Panc1 (cell line): ENCODE data around the gene BAIAP2. TPM values are rescaled to one million over a fixed set of nuclear protein-coding genes. Genes with fewer than 3 reads are reported as not detected.
A peak's percentile ranks its signal among the peaks of the same experiment; 100 is the strongest.

Experiments used
- ATAC-seq: fragments of 200-7000 bp; cut with Tn5 transposase; 2 replicates; pipeline ENCODE4 v1.9.1; 2020; ENCODE audit warnings: mild to moderate bottlenecking, moderate library complexity
- BruUV-seq: library from RNA; stranded (reverse); fragments of 400-500 nt; replicated peaks from 2 replicates; lab custom pipeline; 2021; lab: Mats Ljungman, UMichigan
- CTCF ChIA-PET: fragments of 300-600 bp; sonication (Branson Sonifier 250); formaldehyde crosslinking; loops from one replicate; lab custom pipeline; 2022; ENCODE audit warnings: antibody characterized with exemption; lab: Charles Lee
- POLR2A ChIA-PET: fragments of 300-600 bp; sonication (Branson Sonifier 250); formaldehyde crosslinking; loops from one replicate; lab custom pipeline; 2022; ENCODE audit warnings: antibody characterized with exemption; lab: Charles Lee
- DNase-seq: peaks from one replicate; pipeline ENCODE4 v3.0.0-alpha.2; 2010; ENCODE audit warnings: low read depth, low spot score
- H3K27ac ChIP-seq: 2 replicates; pipeline ENCODE4 v1.5.1; 2011; ENCODE audit warnings: mild to moderate bottlenecking, low read length, inconsistent platforms
- H3K27me3 ChIP-seq: fragments of 200-500 bp; sonication (Bioruptor generic); 2 replicates; pipeline ENCODE4 v1.6.0; 2014; ENCODE audit warnings: low read length, inconsistent platforms; ENCODE audit not compliant: control insufficient read depth, insufficient read depth
- H3K36me3 ChIP-seq: fragments of 200-500 bp; sonication (Bioruptor generic); 2 replicates; pipeline ENCODE4 v1.5.1; 2014; ENCODE audit warnings: inconsistent platforms, mild to moderate bottlenecking, low read length, moderate library complexity; ENCODE audit not compliant: control insufficient read depth, insufficient read depth
- H3K4me1 ChIP-seq: 2 replicates; pipeline ENCODE4 v1.5.1; 2011; ENCODE audit warnings: inconsistent platforms, mild to moderate bottlenecking, low read length, moderate library complexity; ENCODE audit not compliant: control insufficient read depth, insufficient read depth
- H3K4me3 ChIP-seq, 2 experiments: 2 replicates each; pipeline ENCODE4 v1.5.1; 2011 to 2012; ENCODE audit warnings: low read depth in 2 of 2, low read length in 2 of 2, mild to moderate bottlenecking in 2 of 2, inconsistent platforms in 1 of 2, moderate library complexity in 1 of 2
- H3K9me3 ChIP-seq: fragments of 200-500 bp; sonication (Bioruptor generic); 2 replicates; pipeline ENCODE4 v1.5.1; 2014; ENCODE audit warnings: low read depth, mild to moderate bottlenecking, inconsistent platforms, low read length, moderate library complexity; ENCODE audit not compliant: control insufficient read depth, insufficient read depth
- POLR2AphosphoS5 ChIP-seq: IDR thresholded peaks from 2 replicates; pipeline ENCODE4 v1.6.1; 2012; ENCODE audit warnings: mild to moderate bottlenecking, low read depth, low read length, moderate library complexity
- SIN3A ChIP-seq: IDR thresholded peaks from 2 replicates; pipeline ENCODE4 v1.6.1; 2012; ENCODE audit warnings: low read depth, mild to moderate bottlenecking, low read length, moderate library complexity, borderline replicate concordance; ENCODE audit not compliant: insufficient read depth
- TCF7L2 ChIP-seq: IDR thresholded peaks from 2 replicates; pipeline ENCODE4 v1.6.1; 2011; ENCODE audit warnings: mild to moderate bottlenecking, low read depth, low read length, inconsistent platforms
- in situ Hi-C: cut with HindIII; loops from 2 replicates; pipeline ENCODE4 v1.10.0; 2016; ENCODE audit warnings: low sequenced_read_pairs, low pct_unique_long_range_greater_than_20kb
- intact Hi-C: fragments of 100-400 bp; cut with micrococcal nuclease; formaldehyde crosslinking; loops from one replicate; pipeline ENCODE4 v1.10.0; 2022; ENCODE audit not compliant: unreplicated experiment
- total RNA-seq: library from RNA; stranded (reverse); gene quantifications from one replicate; pipeline ENCODE4 v1.2.1, GENCODE V29; 2021; ENCODE audit not compliant: unreplicated experiment
- TF ChIP-seq, protein P1 (sequence below): fragments of 450-650 bp; IDR thresholded peaks from 2 replicates; pipeline ENCODE4 v1.5.1; 2017; ENCODE audit warnings: mild to moderate bottlenecking
- TF ChIP-seq, protein P2 (sequence below), 2 experiments: IDR thresholded peaks; 2 replicates each; pipeline ENCODE4 v1.6.1; 2011 to 2012; ENCODE audit warnings: low read depth in 2 of 2, control low read depth in 1 of 2, low read length in 1 of 2, mild to moderate bottlenecking in 1 of 2, moderate library complexity in 1 of 2; ENCODE audit not compliant: insufficient read depth in 1 of 2

BAIAP2 gene
- total RNA-seq, 1 experiment from 2014 or later = 125 TPM

DNA sequence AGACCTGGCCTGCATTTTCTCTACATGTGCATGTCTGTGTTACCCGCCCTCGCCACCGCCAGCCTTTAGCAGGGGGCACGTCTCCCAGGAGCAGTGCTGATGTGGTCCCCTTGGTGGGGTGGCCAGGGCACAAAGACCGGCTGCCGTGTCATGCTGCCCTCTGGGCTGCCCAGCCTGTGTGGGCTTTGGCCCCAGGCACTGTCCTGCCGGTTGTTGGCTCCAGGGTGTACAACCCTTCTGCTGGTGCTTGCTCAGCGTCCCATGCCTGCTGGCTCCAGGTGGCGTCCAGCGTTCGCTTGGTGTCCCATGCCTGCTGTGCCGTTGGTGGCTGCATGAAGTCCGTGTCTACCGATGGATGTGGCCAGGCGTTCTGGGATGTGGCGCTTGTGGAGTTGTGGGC, 4.1 kb downstream of the BAIAP2 start:
- peak overlapping the region; percentile 59 to 87; a peak in 3 of 4 replicates for H3K4me3 ChIP-seq
- no TSS peak for BruUV-seq

DNA sequence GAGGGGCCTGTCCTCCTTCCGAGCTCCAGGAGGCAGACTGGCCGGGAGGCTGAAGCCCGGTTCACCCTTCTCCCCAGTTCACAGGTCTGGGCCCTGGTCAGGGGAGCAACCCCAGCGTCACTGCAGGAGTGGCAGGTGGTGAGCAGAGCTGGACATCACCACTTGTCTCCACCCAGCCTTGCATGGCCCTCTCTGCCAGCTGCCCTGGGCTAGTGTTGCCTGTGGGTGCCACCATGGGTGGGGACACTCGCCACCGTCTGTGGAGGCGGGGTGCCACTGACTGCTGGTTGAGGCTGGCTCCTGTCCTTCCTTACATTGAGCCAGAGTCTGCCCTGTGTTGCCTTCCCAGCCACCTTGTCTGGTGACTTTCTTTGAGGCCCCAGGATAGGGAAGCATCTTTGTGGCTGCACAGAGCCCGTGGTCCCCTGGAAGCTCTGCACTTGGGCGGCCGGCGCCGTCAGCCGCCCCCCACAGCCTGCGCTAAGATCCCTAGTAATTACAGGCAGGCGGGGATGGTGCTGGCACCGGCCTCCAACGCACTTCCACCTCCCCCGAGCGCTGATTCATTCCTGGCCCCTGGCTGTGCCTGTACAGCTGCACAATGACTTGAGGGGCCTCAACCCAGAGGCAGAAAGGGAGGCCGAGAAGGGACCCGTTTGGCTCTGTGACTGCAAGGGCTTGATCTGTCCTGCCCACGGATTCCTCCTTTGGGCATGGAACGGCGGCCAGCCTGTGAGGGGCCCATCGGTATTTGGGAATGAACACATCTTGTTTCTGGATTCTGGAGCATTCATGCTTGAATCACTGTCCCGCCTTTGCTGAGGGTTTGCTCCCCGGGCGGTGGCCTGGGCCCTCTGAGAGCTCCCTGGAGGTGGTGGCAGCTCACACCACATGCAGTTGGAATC, 5.2 kb downstream of the BAIAP2 start:
- ChIA-PET POLR2A (interaction anchor here (1.0 kb wide), 1 partner anchor 9 kb away, joined by 6 read pairs; no protein-coding TSS in a partner anchor), CTCF (interaction anchor here (1.7 to 1.8 kb wide), 2 partner anchors 17 to 58 kb away, joined by 5 to 9 read pairs; no protein-coding TSS in a partner anchor)
- no TSS peak for BruUV-seq
- DNase-seq (no peak), ATAC-seq (peak; percentile 15)
- in situ Hi-C loops (no loop called here), intact Hi-C loops (loop anchor here (5.0 kb wide), 1 partner anchor 57 kb away; no protein-coding TSS in a partner anchor)
- peaks cover 79% of the 10 kb centered on the region for H3K4me1 ChIP-seq
- TF ChIP-seq TCF7L2 (no peak), POLR2AphosphoS5 (no peak), SIN3A (0 out of 2 replicates have a peak, but pooled peaks have one; percentile 25)
- H3K36me3 ChIP-seq = peaks cover 6% of the 10 kb centered on the region; the same call in 1 of the 2 replicates
- no peaks in the 10 kb centered on the region for H3K27me3 ChIP-seq
- H3K4me3 ChIP-seq = peak overlapping the region; percentile 7 to 29; a peak in 3 of 4 replicates
- H3K9me3 ChIP-seq = no peaks in the 10 kb centered on the region
- peak overlapping the region; percentile 99 for H3K27ac ChIP-seq

More for the DNA sequence above, 4.1 kb downstream of the BAIAP2 start:
- CTCF ChIA-PET = interaction anchor here (0.9 to 1.8 kb wide), 3 partner anchors 16 to 59 kb away, joined by 3 to 9 read pairs (median 5); no protein-coding TSS in a partner anchor
- H3K36me3 ChIP-seq = peaks cover 7% of the 10 kb centered on the region; the same call in 1 of the 2 replicates
- peaks cover 69% of the 10 kb centered on the region for H3K4me1 ChIP-seq
- POLR2A ChIA-PET = no interaction called here
- ATAC-seq (no peak), DNase-seq (no peak)
- TF ChIP-seq TCF7L2 (no peak), SIN3A (no peak), POLR2AphosphoS5 (no peak; the same call in 1 of the 2 replicates)
- TF ChIP-seq, protein P1, sequence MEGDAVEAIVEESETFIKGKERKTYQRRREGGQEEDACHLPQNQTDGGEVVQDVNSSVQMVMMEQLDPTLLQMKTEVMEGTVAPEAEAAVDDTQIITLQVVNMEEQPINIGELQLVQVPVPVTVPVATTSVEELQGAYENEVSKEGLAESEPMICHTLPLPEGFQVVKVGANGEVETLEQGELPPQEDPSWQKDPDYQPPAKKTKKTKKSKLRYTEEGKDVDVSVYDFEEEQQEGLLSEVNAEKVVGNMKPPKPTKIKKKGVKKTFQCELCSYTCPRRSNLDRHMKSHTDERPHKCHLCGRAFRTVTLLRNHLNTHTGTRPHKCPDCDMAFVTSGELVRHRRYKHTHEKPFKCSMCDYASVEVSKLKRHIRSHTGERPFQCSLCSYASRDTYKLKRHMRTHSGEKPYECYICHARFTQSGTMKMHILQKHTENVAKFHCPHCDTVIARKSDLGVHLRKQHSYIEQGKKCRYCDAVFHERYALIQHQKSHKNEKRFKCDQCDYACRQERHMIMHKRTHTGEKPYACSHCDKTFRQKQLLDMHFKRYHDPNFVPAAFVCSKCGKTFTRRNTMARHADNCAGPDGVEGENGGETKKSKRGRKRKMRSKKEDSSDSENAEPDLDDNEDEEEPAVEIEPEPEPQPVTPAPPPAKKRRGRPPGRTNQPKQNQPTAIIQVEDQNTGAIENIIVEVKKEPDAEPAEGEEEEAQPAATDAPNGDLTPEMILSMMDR = no peak; the same call in 1 of the 2 replicates
- TF ChIP-seq, protein P2, sequence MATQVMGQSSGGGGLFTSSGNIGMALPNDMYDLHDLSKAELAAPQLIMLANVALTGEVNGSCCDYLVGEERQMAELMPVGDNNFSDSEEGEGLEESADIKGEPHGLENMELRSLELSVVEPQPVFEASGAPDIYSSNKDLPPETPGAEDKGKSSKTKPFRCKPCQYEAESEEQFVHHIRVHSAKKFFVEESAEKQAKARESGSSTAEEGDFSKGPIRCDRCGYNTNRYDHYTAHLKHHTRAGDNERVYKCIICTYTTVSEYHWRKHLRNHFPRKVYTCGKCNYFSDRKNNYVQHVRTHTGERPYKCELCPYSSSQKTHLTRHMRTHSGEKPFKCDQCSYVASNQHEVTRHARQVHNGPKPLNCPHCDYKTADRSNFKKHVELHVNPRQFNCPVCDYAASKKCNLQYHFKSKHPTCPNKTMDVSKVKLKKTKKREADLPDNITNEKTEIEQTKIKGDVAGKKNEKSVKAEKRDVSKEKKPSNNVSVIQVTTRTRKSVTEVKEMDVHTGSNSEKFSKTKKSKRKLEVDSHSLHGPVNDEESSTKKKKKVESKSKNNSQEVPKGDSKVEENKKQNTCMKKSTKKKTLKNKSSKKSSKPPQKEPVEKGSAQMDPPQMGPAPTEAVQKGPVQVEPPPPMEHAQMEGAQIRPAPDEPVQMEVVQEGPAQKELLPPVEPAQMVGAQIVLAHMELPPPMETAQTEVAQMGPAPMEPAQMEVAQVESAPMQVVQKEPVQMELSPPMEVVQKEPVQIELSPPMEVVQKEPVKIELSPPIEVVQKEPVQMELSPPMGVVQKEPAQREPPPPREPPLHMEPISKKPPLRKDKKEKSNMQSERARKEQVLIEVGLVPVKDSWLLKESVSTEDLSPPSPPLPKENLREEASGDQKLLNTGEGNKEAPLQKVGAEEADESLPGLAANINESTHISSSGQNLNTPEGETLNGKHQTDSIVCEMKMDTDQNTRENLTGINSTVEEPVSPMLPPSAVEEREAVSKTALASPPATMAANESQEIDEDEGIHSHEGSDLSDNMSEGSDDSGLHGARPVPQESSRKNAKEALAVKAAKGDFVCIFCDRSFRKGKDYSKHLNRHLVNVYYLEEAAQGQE (IDR thresholded peaks at IDR 0.05; ENCODE audit: insufficient read depth in 1 of 2, low read depth in 2 of 2, low read length in 1 of 2) = no peak
- in situ Hi-C loops = no loop called here
- no peaks in the 10 kb centered on the region for H3K27me3 ChIP-seq
- H3K27ac ChIP-seq = peak overlapping the region; percentile 99
- intact Hi-C loops = loop anchor here (5.0 kb wide), 1 partner anchor 58 kb away; no protein-coding TSS in a partner anchor
- no peaks in the 10 kb centered on the region for H3K9me3 ChIP-seq
